Heart left ventricle (tissue), 16 donors: ENCODE measurements around the gene LCN9. TPM values are rescaled to one million over a fixed set of nuclear protein-coding genes. Genes with fewer than 3 reads are reported as not detected.

ENCODE experiments used
- ATAC-seq, 4 donors: fragments of 200-7000 bp; cut with Tn5 transposase; one replicate each; pipeline ENCODE4 v1.9.1; 2020 to 2022; ENCODE audit warnings: moderate library complexity in 4 of 4, mild to moderate bottlenecking in 3 of 4, moderate number of reproducible peaks in 1 of 4
- DNase-seq, 5 donors: peaks; one replicate each; pipeline ENCODE4 v3.0.0-alpha.2; 2020
- H3K27ac ChIP-seq, 12 donors: fragments of 200-600 bp; sonication (generic) in 4 of 12; one replicate each; pipeline versions ENCODE4 v1.5.0 to v1.8.0; 2016 to 2022; ENCODE audit warnings: mild to moderate bottlenecking in 2 of 12
- H3K27me3 ChIP-seq, 9 donors: fragments of 200-600 bp; sonication (generic) in 2 of 9; one replicate each; pipeline versions ENCODE4 v1.5.1 to v1.8.0; 2016 to 2022; ENCODE audit warnings: mild to moderate bottlenecking in 3 of 9
- H3K36me3 ChIP-seq, 9 donors: fragments of 200-600 bp; sonication (generic) in 2 of 9; one replicate each; pipeline versions ENCODE4 v1.5.0 to v1.8.0; 2018 to 2022; ENCODE audit warnings: mild to moderate bottlenecking in 2 of 9
- H3K4me1 ChIP-seq, 12 donors: fragments of 200-600 bp; sonication (generic) in 4 of 12; one replicate each; pipeline versions ENCODE4 v1.5.0 to v1.8.0; 2016 to 2022; ENCODE audit warnings: mild to moderate bottlenecking in 3 of 12
- H3K4me3 ChIP-seq, 12 donors: fragments of 200-600 bp; sonication (generic) in 4 of 12; one replicate each; pipeline versions ENCODE4 v1.5.0 to v1.8.0; 2017 to 2022; ENCODE audit warnings: mild to moderate bottlenecking in 9 of 12, moderate library complexity in 4 of 12
- H3K9me3 ChIP-seq, 12 donors: fragments of 200-600 bp; sonication (generic) in 4 of 12; one replicate each; pipeline versions ENCODE4 v1.5.0 to v1.8.0; 2016 to 2022; ENCODE audit warnings: mild to moderate bottlenecking in 1 of 12
- CTCF ChIP-seq, 12 donors: fragments of 200-600 bp; sonication (generic) in 4 of 12; IDR thresholded peaks; one replicate each; pipeline versions ENCODE4 v1.5.0 to v1.8.0; 2018 to 2022; ENCODE audit warnings: antibody characterized with exemption in 12 of 12, mild to moderate bottlenecking in 5 of 12
- POLR2A ChIP-seq, 2 donors: fragments of 450-650 bp; IDR thresholded peaks; one replicate each; pipeline ENCODE4 v1.6.1; 2017; ENCODE audit warnings: antibody characterized with exemption in 2 of 2, mild to moderate bottlenecking in 2 of 2, moderate library complexity in 2 of 2
- WGBS, 4 donors: extraction: QIAGEN DNeasy Blood & Tissue Kit in 2 of 4; methylation state at CpG; one replicate each; pipeline versions ENCODE4 v1.1.5 to v1.1.7; 2013 to 2018; 5-methylcytosine and 5-hydroxymethylcytosine counted together
- intact Hi-C, 10 donors: fragments of 100-400 bp; cut with DNase I; formaldehyde crosslinking; loops; one replicate each; pipeline versions ENCODE4 v1.11.1 to v1.14.2; 2022
- polyA plus RNA-seq, 2 donors: library from polyadenylated mRNA; stranded (reverse); fragments of 200-250 nt; gene quantifications; one replicate each; pipeline ENCODE4 v1.2.3, GENCODE V29; 2013
- total RNA-seq, 9 donors: library from RNA; depleted of rRNA in 2 of 9; stranded (reverse); fragments of >200 nt in 2 of 9; fragmentation: NEBNext Ultra II Directional in 3 of 9; extraction: Animal tissue kit (Norgen Biotek cat#: 25700) in 3 of 9; gene quantifications; one replicate each; pipeline versions ENCODE4 v1.1.0 to v1.2.4, GENCODE V29; 2016 to 2023
- donor health status: ischemic (EF 13 %, LVEDD 7.1; RV severe dilation, severe dysfunction).
- donor health status: healthy with polysubstance abuse.
- donor health status: DM: no; HTN: yes; CAD: no.
- donor health status: DM: no; HTN: no; CAD: no.
- donor health status: ischemic (EF 25% LVEDD 6.9; RV normal size, moderate dysfunction).
- donor health status: ischemic (EF 25% LVEDD 5.7; RV mildly dilated, moderate dysfunction).
- donor health status: healthy.
- donor health status: DM: yes; HTN: yes; CAD: no.
- donor health status: ischemic (EF 35%, LVEDD 5.7; RV mildly dilated, moderate dysfunction).
- donor health status: nonischemic (EF 11% LVEDD 7.7; RV severe dilation, severe dysfunction).
- donor health status: DM: yes; HTN: yes; CAD: no.
- donor health status: PGD.
- donor health status: ischemic (EF 29% LVEDD 5.4; RV normal size, mild dysfunction).
- donor health status: nonischemic (EF 23%, LVEDD 6.1; RV moderate dilation, normal function).

The LCN9 gene
- total and polyA plus RNA-seq, 11 donors: not detected

- TF ChIP-seq POLR2A (IDR thresholded peaks at IDR 0.05) (no peak), CTCF (IDR thresholded peaks at IDR 0.05) (no peak)
- no peak for DNase-seq
- Histone ChIP-seq H3K9me3 (no peaks in the 10 kb centered on the region), H3K27me3 (peaks cover 0 to 35% (median 6%) of the 10 kb centered on the region in 9 donors), H3K36me3 (no peaks in the 10 kb centered on the region), H3K4me1 (peaks cover 0 to 18% (median 1%) of the 10 kb centered on the region in 12 donors), H3K27ac (no peak overlapping the region), H3K4me3 (no peak overlapping the region)
- 84 to 90% (median 89%) methylated on average over 4 of the region's 4 CpGs for WGBS, 4 donors
- no peak for ATAC-seq
- intact Hi-C loops: loop anchor here in 4 of 10 donors (10.0 kb wide), 3 partner anchors 197 to 417 kb away; partner anchors contain the start of gene CAMSAP1 (in 1 of the 4)
Observed at GRCh38 chr9:135708164-135708563, 45.1 kb downstream of the LCN9 start.

- H3K27ac ChIP-seq: no peak overlapping the region
- intact Hi-C loops: no loop called here
- peaks cover 9 to 43% (median 25%) of the 10 kb centered on the region in 9 donors for H3K27me3 ChIP-seq
- H3K36me3 ChIP-seq: no peaks in the 10 kb centered on the region
- H3K9me3 ChIP-seq: no peaks in the 10 kb centered on the region
- WGBS, 4 donors: 82 to 90% (median 86%) methylated on average over 5 to 12 of the region's 12 CpGs
- no peak overlapping the region for H3K4me3 ChIP-seq
- peaks cover 0 to 6% (median 0%) of the 10 kb centered on the region in 12 donors for H3K4me1 ChIP-seq
- TF ChIP-seq CTCF (IDR thresholded peaks at IDR 0.05): no peak
- TF ChIP-seq POLR2A (IDR thresholded peaks at IDR 0.05): no peak
- ATAC-seq (no peak), DNase-seq (no peak)
Observed at GRCh38 chr9:135711391-135711790, 48.3 kb downstream of the LCN9 start.

- TF ChIP-seq CTCF (IDR thresholded peaks at IDR 0.05) (no peak), POLR2A (IDR thresholded peaks at IDR 0.05) (no peak)
- ATAC-seq (no peak), DNase-seq (no peak)
- peaks cover 0 to 6% (median 0%) of the 10 kb centered on the region in 12 donors for H3K4me1 ChIP-seq
- WGBS, 4 donors: 61 to 85% (median 79%) methylated on average over 5 to 10 of the region's 10 CpGs
- H3K4me3 ChIP-seq: no peak overlapping the region
- H3K36me3 ChIP-seq: no peaks in the 10 kb centered on the region
- intact Hi-C loops: no loop called here
- no peaks in the 10 kb centered on the region for H3K9me3 ChIP-seq
- H3K27me3 ChIP-seq: peaks cover 12 to 48% (median 26%) of the 10 kb centered on the region in 9 donors
- H3K27ac ChIP-seq: no peak overlapping the region
Observed at GRCh38 chr9:135711881-135712280, 48.8 kb downstream of the LCN9 start.

- no peak for TF ChIP-seq CTCF (IDR thresholded peaks at IDR 0.05)
- no peak for TF ChIP-seq POLR2A (IDR thresholded peaks at IDR 0.05)
- ATAC-seq (no peak), DNase-seq (no peak)
- Histone ChIP-seq H3K27ac (no peak overlapping the region), H3K4me1 (peaks cover 0 to 6% (median 0%) of the 10 kb centered on the region in 12 donors), H3K36me3 (no peaks in the 10 kb centered on the region), H3K9me3 (no peaks in the 10 kb centered on the region), H3K4me3 (no peak overlapping the region), H3K27me3 (peaks cover 16 to 50% (median 34%) of the 10 kb centered on the region in 9 donors)
- 55 to 60% (median 57%) methylated on average over 15 to 16 of the region's 16 CpGs for WGBS, 4 donors
- intact Hi-C loops: no loop called here
Observed at GRCh38 chr9:135712613-135713295, 49.6 kb downstream of the LCN9 start.
